Prostate gland (tissue), 2 donors: ENCODE data around the gene LHX5. TPM values are rescaled to one million over a fixed set of nuclear protein-coding genes. Genes with fewer than 3 reads are reported as not detected.

Experiments used
- DNase-seq: peaks from one replicate; pipeline ENCODE4 v3.0.0-alpha.2; 2019; ENCODE audit warnings: low spot score
- H3K27ac ChIP-seq, 2 donors: fragments of 200-600 bp; sonication (generic); 2 replicates each; pipeline ENCODE4 v1.5.1; 2017 to 2019
- H3K27me3 ChIP-seq: fragments of 200-600 bp; sonication (generic); replicated peaks from 2 replicates; pipeline ENCODE4 v1.5.1; 2019; ENCODE audit not compliant: insufficient read depth
- H3K36me3 ChIP-seq, 2 donors: fragments of 200-600 bp; sonication (generic); 1 replicate in 1 of 2; 2 replicates in 1 of 2; pipeline versions ENCODE4 v1.5.1 to v1.8.1; 2017 to 2019
- H3K4me1 ChIP-seq: fragments of 200-600 bp; sonication (generic); replicated peaks from 2 replicates; pipeline ENCODE4 v1.5.1; 2019
- H3K4me3 ChIP-seq, 2 donors: fragments of 200-600 bp; sonication (generic); 2 replicates each; pipeline ENCODE4 v1.5.1; 2017 to 2019
- H3K9me3 ChIP-seq: fragments of 200-600 bp; sonication (generic); 2 replicates; pipeline ENCODE4 v1.5.1; 2017
- CTCF ChIP-seq, 4 experiments: fragments of 200-600 bp in 2 of 4; fragments of 450-650 bp in 2 of 4; sonication (generic) in 2 of 4; IDR thresholded peaks; 1 replicate in 3 of 4; 2 replicates in 1 of 4; pipeline ENCODE4 v1.5.1; 2016 to 2019; ENCODE audit warnings: antibody characterized with exemption in 4 of 4, mild to moderate bottlenecking in 2 of 4, moderate library complexity in 2 of 4
- POLR2A ChIP-seq: fragments of 450-650 bp; IDR thresholded peaks from one replicate; pipeline ENCODE4 v1.6.1; 2016; ENCODE audit warnings: antibody characterized with exemption, mild to moderate bottlenecking
- POLR2AphosphoS5 ChIP-seq: sonication (generic); formaldehyde crosslinking; IDR thresholded peaks from one replicate; pipeline ENCODE4 v1.6.1; 2017; ENCODE audit warnings: antibody characterized with exemption
- WGBS: methylation state at CpG from one replicate; pipeline ENCODE4 v1.1.5; 2018; 5-methylcytosine and 5-hydroxymethylcytosine counted together
- intact Hi-C: fragments of 100-400 bp; cut with DNase I; formaldehyde crosslinking; loops from one replicate; pipeline ENCODE4 v1.14.2; 2022
- total RNA-seq, 2 donors: library from RNA; depleted of rRNA; stranded (reverse); fragments of >200 nt; gene quantifications; one replicate each; pipeline ENCODE4 v1.1.0, GENCODE V29; 2016

Gene LHX5
- total RNA-seq, 2 donors from 2014 or later, result not detected

- intact Hi-C loops, result no loop called here
- DNase-seq, result no peak
- H3K4me1 ChIP-seq, result no peaks in the 10 kb centered on the region
- H3K27ac ChIP-seq, result no peak overlapping the region
- H3K9me3 ChIP-seq, result no peaks in the 10 kb centered on the region
- H3K27me3 ChIP-seq, result peaks cover 8% of the 10 kb centered on the region
- no peak for TF ChIP-seq POLR2AphosphoS5
- no peak for TF ChIP-seq CTCF (IDR thresholded peaks at IDR 0.05)
- no peak for TF ChIP-seq POLR2A
- WGBS, result 24% methylated on average over 3 of the region's 3 CpGs
- no peak overlapping the region for H3K4me3 ChIP-seq
- no peaks in the 10 kb centered on the region for H3K36me3 ChIP-seq
Measured at GRCh38 chr12:113512568-113512967, 40.9 kb upstream of the LHX5 start.

DNA sequence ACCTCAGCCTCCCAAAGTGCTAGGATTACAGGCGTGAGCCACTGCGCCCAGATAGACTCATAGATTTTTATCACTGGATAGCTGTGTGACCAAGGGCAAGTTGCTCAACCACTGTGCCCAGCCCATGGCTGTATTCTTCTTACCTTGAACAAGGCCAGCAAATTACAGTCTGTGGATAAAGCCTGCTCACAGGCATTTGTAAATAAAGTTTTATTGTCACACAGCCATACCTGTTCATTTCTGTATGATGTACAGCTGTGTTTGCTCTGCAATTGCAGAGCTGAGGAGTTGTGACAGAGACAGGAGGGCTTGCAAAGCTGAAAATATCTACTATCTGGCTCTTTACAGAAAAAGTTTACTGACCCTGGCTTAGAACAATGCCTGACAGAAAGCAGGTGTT, 35.2 kb upstream of the LHX5 start:
- H3K9me3 ChIP-seq, result no peaks in the 10 kb centered on the region
- TF ChIP-seq POLR2AphosphoS5 (no peak), CTCF (IDR thresholded peaks at IDR 0.05) (no peak), POLR2A (no peak)
- intact Hi-C loops, result no loop called here
- WGBS, result 55% methylated on average over 2 of the region's 2 CpGs
- DNase-seq, result no peak
- no peaks in the 10 kb centered on the region for H3K36me3 ChIP-seq
- peaks cover 4% of the 10 kb centered on the region for H3K27me3 ChIP-seq
- no peak overlapping the region for H3K27ac ChIP-seq
- no peak overlapping the region for H3K4me3 ChIP-seq
- no peaks in the 10 kb centered on the region for H3K4me1 ChIP-seq

DNA sequence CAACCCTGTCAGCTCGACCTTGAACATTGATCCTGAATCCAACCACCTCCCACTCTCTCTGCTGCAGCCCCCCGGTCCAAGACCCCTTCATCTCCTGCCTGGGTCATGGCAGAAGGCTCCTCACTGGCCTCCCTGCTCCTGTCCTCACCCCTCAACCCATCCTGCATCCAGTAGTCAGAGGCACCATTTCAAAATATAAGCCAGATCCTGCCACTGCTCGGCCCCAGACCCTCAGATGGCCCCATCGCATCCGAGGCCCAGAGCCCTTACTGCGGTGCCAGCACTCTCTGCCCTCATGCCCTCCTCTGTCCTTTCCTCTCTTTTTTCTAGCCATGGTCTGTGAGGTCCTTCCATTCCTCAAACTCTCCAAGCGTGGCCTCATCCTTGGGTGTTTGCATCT, 34.3 kb upstream of the LHX5 start:
- Histone ChIP-seq H3K4me1 (no peaks in the 10 kb centered on the region), H3K27ac (no peak overlapping the region), H3K36me3 (no peaks in the 10 kb centered on the region), H3K4me3 (no peak overlapping the region), H3K27me3 (peaks cover 4% of the 10 kb centered on the region), H3K9me3 (no peaks in the 10 kb centered on the region)
- no peak for TF ChIP-seq POLR2A
- no peak for TF ChIP-seq CTCF (IDR thresholded peaks at IDR 0.05)
- no peak for TF ChIP-seq POLR2AphosphoS5
- WGBS, result 67% methylated on average over 7 of the region's 7 CpGs
- intact Hi-C loops, result no loop called here
- no peak for DNase-seq

- Histone ChIP-seq H3K36me3 (no peaks in the 10 kb centered on the region), H3K9me3 (no peaks in the 10 kb centered on the region), H3K4me3 (no peak overlapping the region), H3K27me3 (peaks cover 4% of the 10 kb centered on the region), H3K4me1 (no peaks in the 10 kb centered on the region), H3K27ac (no peak overlapping the region)
- no peak for DNase-seq
- intact Hi-C loops, result no loop called here
- TF ChIP-seq POLR2A (no peak), CTCF (IDR thresholded peaks at IDR 0.05) (no peak)
- 88% methylated on average over 8 of the region's 8 CpGs for WGBS
Measured at GRCh38 chr12:113504917-113505316, 33.2 kb upstream of the LHX5 start.

DNA sequence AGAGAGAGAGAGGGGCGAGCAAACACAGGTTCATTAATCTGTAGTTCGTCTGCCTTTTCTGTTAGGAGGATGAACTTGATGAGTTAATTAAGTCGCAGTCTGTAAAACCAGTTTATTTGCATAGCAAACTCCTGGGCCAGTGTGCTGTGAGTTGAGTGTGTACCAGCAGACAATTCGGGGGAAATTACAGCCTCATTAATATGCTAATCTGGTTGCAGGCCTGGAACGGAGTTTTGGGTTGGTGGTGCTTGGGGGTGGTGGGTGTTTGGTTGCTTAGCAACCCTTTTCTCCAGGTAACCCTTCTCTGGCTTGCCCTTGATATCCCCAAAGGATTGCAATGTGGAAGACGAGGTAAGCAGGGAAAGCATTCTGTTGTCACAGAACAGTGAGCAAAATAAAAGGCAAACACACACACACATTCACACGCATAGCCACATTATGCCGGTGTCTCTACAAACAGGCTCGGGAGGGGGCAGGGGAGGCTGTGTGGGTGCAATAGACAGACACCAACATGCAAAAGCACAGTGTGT, 29.2 kb upstream of the LHX5 start:
- no peaks in the 10 kb centered on the region for H3K36me3 ChIP-seq
- no peak overlapping the region for H3K4me3 ChIP-seq
- H3K4me1 ChIP-seq, result no peaks in the 10 kb centered on the region
- no peak overlapping the region for H3K27ac ChIP-seq
- H3K27me3 ChIP-seq, result peaks cover 3% of the 10 kb centered on the region
- TF ChIP-seq POLR2AphosphoS5, result no peak
- TF ChIP-seq CTCF (IDR thresholded peaks at IDR 0.05), result no peak
- no peak for TF ChIP-seq POLR2A
- intact Hi-C loops, result no loop called here
- H3K9me3 ChIP-seq, result no peaks in the 10 kb centered on the region
- no peak for DNase-seq
- 10% methylated on average over 9 of the region's 9 CpGs for WGBS
